GM12878 (cell line): Measurements from ENCODE around the gene FKBP9. TPM values are rescaled to one million over a fixed set of nuclear protein-coding genes. Genes with fewer than 3 reads are reported as not detected.

ENCODE experiments used
- ATAC-seq: fragments of 200-7000 bp; cut with Tn5 transposase; 3 replicates; pipeline ENCODE4 v1.9.1; 2020; ENCODE audit warnings: mild to moderate bottlenecking, moderate library complexity
- BruUV-seq: library from RNA; stranded (reverse); fragments of 400-500 nt; replicated peaks from 2 replicates; lab custom pipeline; 2021; lab: Mats Ljungman, UMichigan
- CTCF ChIA-PET: fragments of 300-600 bp; sonication (Branson Sonifier 250); formaldehyde crosslinking; extraction: SDS; loops from one replicate; lab custom pipeline; 2021; ENCODE audit warnings: inconsistent platforms; lab: Yijun Ruan, JAX
- POLR2A ChIA-PET: fragments of 350-600 bp; formaldehyde crosslinking; extraction: SDS; loops from one replicate; lab custom pipeline; 2021; ENCODE audit warnings: inconsistent platforms; lab: Charles Lee
- RAD21 ChIA-PET: fragments of 300-600 bp; sonication (Branson Sonifier 250); formaldehyde crosslinking; loops from one replicate; lab custom pipeline; 2023; ENCODE audit warnings: antibody characterized with exemption; ENCODE audit not compliant: unreplicated experiment; lab: Charles Lee
- SMC1A ChIA-PET: fragments of 300-600 bp; sonication (Branson Sonifier 250); formaldehyde crosslinking; loops from one replicate; lab custom pipeline; 2023; ENCODE audit not compliant: unreplicated experiment, uncharacterized antibody; lab: Charles Lee
- DNase-seq: peaks from one replicate; pipeline ENCODE4 v3.0.0-alpha.2; 2011; ENCODE audit warnings: low read depth, low spot score
- FAIRE-seq: peaks from 3 replicates; lab custom pipeline; 2011; peaks lifted over from hg19 to GRCh38; lab: Jason Lieb, UNC
- H2AFZ ChIP-seq: 2 replicates; pipeline ENCODE4 v1.6.0; 2011; ENCODE audit warnings: low read depth, low read length, control low read depth; ENCODE audit not compliant: control insufficient read depth
- H3K27ac ChIP-seq: 2 replicates; pipeline ENCODE4 v1.5.1; 2011; ENCODE audit warnings: control low read depth; ENCODE audit not compliant: control insufficient read depth, insufficient read depth
- H3K27me3 ChIP-seq, 2 experiments: replicated peaks in 1 of 2; 2 replicates each; pipeline versions ENCODE4 v1.6.0 to v1.6.1; 2011; ENCODE audit warnings: low read length in 1 of 2; ENCODE audit not compliant: control insufficient read depth in 2 of 2, insufficient read depth in 2 of 2
- H3K36me3 ChIP-seq, 2 experiments: 2 replicates each; pipeline ENCODE4 v1.5.1; 2011; ENCODE audit warnings: low read length in 1 of 2; ENCODE audit not compliant: control insufficient read depth in 2 of 2, insufficient read depth in 2 of 2
- H3K4me1 ChIP-seq: 2 replicates; pipeline ENCODE4 v1.6.1; 2011; ENCODE audit warnings: mild to moderate bottlenecking, low read length, moderate library complexity, mixed read lengths; ENCODE audit not compliant: control insufficient read depth, insufficient read depth
- H3K4me2 ChIP-seq: 2 replicates; pipeline ENCODE4 v1.6.0; 2011; ENCODE audit warnings: control low read depth; ENCODE audit not compliant: control insufficient read depth, insufficient read depth
- H3K4me3 ChIP-seq: fragments of 200-600 bp; sonication (generic); 2 replicates; pipeline ENCODE4 v1.5.1; 2016
- H3K79me2 ChIP-seq: 2 replicates; pipeline ENCODE4 v1.6.0; 2011; ENCODE audit warnings: low read length; ENCODE audit not compliant: control insufficient read depth, insufficient read depth
- H3K9ac ChIP-seq: 2 replicates; pipeline ENCODE4 v1.8.0; 2011; ENCODE audit warnings: low read length, control low read depth, mixed read lengths; ENCODE audit not compliant: control insufficient read depth, insufficient read depth
- H3K9me3 ChIP-seq: replicated peaks from 3 replicates; pipeline ENCODE4 v1.5.1; 2011; ENCODE audit warnings: mild to moderate bottlenecking, low read length; ENCODE audit not compliant: control insufficient read depth, insufficient read depth
- H4K20me1 ChIP-seq: 2 replicates; pipeline ENCODE4 v1.6.0; 2011; ENCODE audit not compliant: control insufficient read depth, insufficient read depth
- ASH2L ChIP-seq: fragments of 300-600, 200-600 bp; sonication (generic); IDR thresholded peaks from 2 replicates; pipeline ENCODE4 v1.6.1; 2017; ENCODE audit warnings: low read depth, mild to moderate bottlenecking, borderline replicate concordance
- CBFB ChIP-seq: IDR thresholded peaks from 2 replicates; pipeline ENCODE4 v1.6.1; 2016; ENCODE audit warnings: antibody characterized with exemption, low read depth
- EGR1 ChIP-seq, 2 experiments: IDR thresholded peaks; 1 replicate in 1 of 2; 2 replicates in 1 of 2; pipeline ENCODE4 v1.6.1; 2011 to 2012; ENCODE audit warnings: low read depth in 2 of 2, low read length in 2 of 2, borderline replicate concordance in 1 of 2, mild to moderate bottlenecking in 1 of 2, moderate library complexity in 1 of 2
- GATAD2B ChIP-seq: fragments of 450-650 bp; conservative IDR thresholded peaks from 2 replicates; pipeline ENCODE4 v1.6.1; 2017; ENCODE audit warnings: low read depth, mild to moderate bottlenecking, moderate library complexity
- HDGF ChIP-seq: fragments of 450-650 bp; IDR thresholded peaks from 2 replicates; pipeline ENCODE4 v1.6.1; 2016; ENCODE audit warnings: antibody characterized with exemption
- HSF1 ChIP-seq: fragments of 150-350 bp; IDR thresholded peaks from 2 replicates; pipeline ENCODE4 v1.6.1; 2014; ENCODE audit warnings: mild to moderate bottlenecking, low read depth, low read length
- LARP7 ChIP-seq: fragments of 450-650 bp; IDR thresholded peaks from 2 replicates; pipeline ENCODE4 v1.6.1; 2017; ENCODE audit warnings: mild to moderate bottlenecking
- PKNOX1 ChIP-seq: fragments of 450-650 bp; IDR thresholded peaks from 2 replicates; pipeline ENCODE4 v1.6.1; 2016; ENCODE audit warnings: mild to moderate bottlenecking
- ZBTB40 ChIP-seq: fragments of 450-650 bp; IDR thresholded peaks from 2 replicates; pipeline ENCODE4 v1.6.1; 2016; ENCODE audit warnings: mild to moderate bottlenecking, moderate library complexity, borderline replicate concordance
- ZNF592 ChIP-seq: fragments of 450-650 bp; IDR thresholded peaks from 2 replicates; pipeline ENCODE4 v1.6.1; 2017; ENCODE audit warnings: mild to moderate bottlenecking, moderate library complexity
- WGBS: methylation state at CpG from one replicate; pipeline ENCODE4 v1.1.6; 2016; ENCODE audit warnings: low lambda C conversion rate; ENCODE audit not compliant: insufficient replicate concordance, insufficient coverage; ENCODE audit errors: missing lambda C conversion rate; 5-methylcytosine and 5-hydroxymethylcytosine counted together
- in situ Hi-C: fragments of 300-500 bp; cut with MboI; formaldehyde crosslinking; loops from 9 replicates; pipeline ENCODE4 v1.14.3; 2018; ENCODE audit warnings: mixed read lengths
- intact Hi-C: fragments of 100-400 bp; cut with micrococcal nuclease; formaldehyde crosslinking; loops from one replicate; pipeline ENCODE4 v1.14.2; 2022; ENCODE audit not compliant: unreplicated experiment
- polyA plus RNA-seq, 11 experiments: library from polyadenylated mRNA; depleted of rRNA in 4 of 11; unstranded in 6 of 11; stranded (reverse) in 5 of 11; fragments of >200 nt; fragmentation: Nextera tagmentation in 4 of 11; fragmentation: Illumina TruSeq in 1 of 11; extraction: Ambion mirVana in 4 of 11; extraction: Trizol in 1 of 11; gene quantifications; 1 replicate in 1 of 11; 2 replicates in 10 of 11; pipeline versions ENCODE4 v1.2.1 to v1.2.3, GENCODE V29; 2011 to 2016; ENCODE audit warnings: inconsistent platforms in 2 of 11, missing spikeins in 2 of 11, low read depth in 1 of 11
- total RNA-seq, 4 experiments: library from RNA; depleted of rRNA in 3 of 4; stranded (reverse); fragments of >200 nt in 3 of 4; fragmentation: Illumina TruSeq in 1 of 4; extraction: Trizol in 1 of 4; gene quantifications; 2 replicates each; pipeline versions ENCODE4 v1.2.1 to v1.2.3, GENCODE V29; 2013 to 2021

The FKBP9 gene
- total and polyA plus RNA-seq, 10 of the 15 experiments (the other 5 are each of a cell fraction or from before 2014, with no cell fraction given) = 0.04 to 6.6 (median 2.6) TPM

- WGBS = 14% methylated on average over 22 of the region's 22 CpGs
- Histone ChIP-seq H3K36me3 (no peaks in the 10 kb centered on the region), H3K27me3 (no peaks in the 10 kb centered on the region; a peak in 1 of 4 replicates), H3K9ac (peak overlapping the region; percentile 71), H3K4me2 (peak overlapping the region; percentile 45), H2AFZ (peak overlapping the region; percentile 89), H3K4me3 (peak overlapping the region; percentile 86), H3K4me1 (no peaks in the 10 kb centered on the region; the same call in none of the 2 replicates), H3K79me2 (no peaks in the 10 kb centered on the region; the same call in 1 of the 2 replicates), H3K9me3 (peaks cover 2% of the 10 kb centered on the region; the same call in 2 of the 3 replicates), H4K20me1 (no peaks in the 10 kb centered on the region), H3K27ac (peak overlapping the region; percentile 46)
- FAIRE-seq (no peak), ATAC-seq (no peak), DNase-seq (no peak)
- intact Hi-C loops (loop anchor here (2.0 kb wide), 1 partner anchor 95 kb away; no protein-coding TSS in a partner anchor), in situ Hi-C loops (no loop called here)
- no TSS peak for BruUV-seq
- ChIA-PET POLR2A (no interaction called here), CTCF (interaction anchor here (1.1 to 2.1 kb wide), 3 partner anchors 11 to 166 kb away, joined by 4 to 18 read pairs (median 4); no protein-coding TSS in a partner anchor), SMC1A (interaction anchor here (1.1 to 3.0 kb wide), 3 partner anchors 52 to 95 kb away, joined by 3 to 19 read pairs (median 16); no protein-coding TSS in a partner anchor), RAD21 (interaction anchor here (3.7 kb wide), 1 partner anchor 96 kb away, joined by 34 read pairs; no protein-coding TSS in a partner anchor)
- TF ChIP-seq LARP7 (no peak), GATAD2B (no peak), HSF1 (no peak), ZBTB40 (no peak), PKNOX1 (no peak), ZNF592 (no peak), HDGF (no peak), CBFB (no peak), EGR1 (IDR thresholded peaks at IDR 0.05; ENCODE audit: borderline replicate concordance in 1 of 2, low read depth in 2 of 2, low read length in 2 of 2) (no peak), ASH2L (no peak)
Measured at GRCh38 chr7:32941681-32942414, 15.4 kb upstream of the FKBP9 start.
